HEK293 (cell line): ENCODE measurements around the gene CACNA1C.

Source experiments
- CTCF ChIP-seq: fragments of 450-650 bp; formaldehyde crosslinking; IDR thresholded peaks from 2 replicates; pipeline ENCODE4 v1.5.1; 2016; ENCODE audit warnings: missing biosample characterization, missing genetic modification characterization
- KLF10 ChIP-seq: fragments of 450-650 bp; IDR thresholded peaks from 2 replicates; pipeline ENCODE4 v1.5.1; 2018; ENCODE audit warnings: missing biosample characterization, mild to moderate bottlenecking, missing genetic modification characterization
- YY1 ChIP-seq: fragments of 450-650 bp; formaldehyde crosslinking; IDR thresholded peaks from 2 replicates; pipeline ENCODE4 v1.5.1; 2018; ENCODE audit warnings: missing biosample characterization, missing genetic modification characterization

- TF ChIP-seq CTCF, result no peak
- TF ChIP-seq KLF10 (tag by site-specific recombination), result no peak
- no peak for TF ChIP-seq YY1
Observed at GRCh38 chr12:2074792-2075191, 22.0 kb downstream of the CACNA1C start.
